HG03442 (cell line): ENCODE measurements around the gene MXD1.
"Not testable (repeated sequence)": the region's sequence is repeated elsewhere in the genome, so short reads cannot be mapped to it uniquely, and the experiment has no call there.

Source experiments
- ATAC-seq: cut with Tn5 transposase; IDR thresholded peaks from one replicate; pipeline ENCODE4 v1.9.1; 2021; ENCODE audit warnings: mild to moderate bottlenecking, moderate library complexity; ENCODE audit not compliant: unreplicated experiment

The MXD1 gene

DNA sequence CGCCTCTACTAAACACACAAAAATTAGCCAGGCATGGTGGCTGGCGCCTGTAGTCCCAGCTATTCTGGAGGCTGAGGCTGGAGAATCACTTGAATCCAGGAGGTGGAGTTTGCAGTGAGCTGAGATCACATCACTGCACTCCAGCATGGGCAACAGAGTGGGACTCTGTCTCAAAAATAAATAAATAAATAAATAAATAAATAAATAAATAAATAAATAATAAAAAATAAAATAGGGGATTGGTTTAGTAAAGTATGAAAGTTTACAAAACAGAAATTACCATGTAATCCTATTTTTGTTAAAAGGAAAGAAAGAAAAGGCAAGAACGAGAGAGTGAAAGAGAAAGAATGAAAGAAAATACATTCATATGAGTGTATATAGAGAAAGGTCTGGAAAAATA, 35.8 kb downstream of the MXD1 start:
- not testable (repeated sequence) for ATAC-seq

GRCh38 chr2:69952336-69953115, 37.6 kb downstream of the MXD1 start:
- no peak for ATAC-seq

DNA sequence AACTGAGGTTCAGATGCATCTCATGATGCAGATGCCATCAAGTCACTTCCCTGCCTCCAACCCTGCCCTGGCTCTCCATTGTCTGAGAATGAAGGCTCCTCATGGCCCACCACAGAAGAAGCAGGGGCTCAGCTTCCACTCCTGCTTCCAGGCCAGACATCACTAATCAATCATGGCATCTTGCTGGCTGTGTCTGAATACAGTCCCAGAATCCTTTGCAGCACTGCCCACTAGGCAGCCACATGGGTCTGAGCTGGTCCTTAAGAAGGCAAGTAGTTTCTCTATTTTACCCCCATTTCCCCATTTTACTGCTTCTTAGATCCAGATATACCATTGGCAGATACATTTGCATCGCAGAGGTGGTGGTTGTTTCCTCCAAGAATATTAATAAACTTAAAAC, 39.2 kb downstream of the MXD1 start:
- ATAC-seq = no peak

DNA sequence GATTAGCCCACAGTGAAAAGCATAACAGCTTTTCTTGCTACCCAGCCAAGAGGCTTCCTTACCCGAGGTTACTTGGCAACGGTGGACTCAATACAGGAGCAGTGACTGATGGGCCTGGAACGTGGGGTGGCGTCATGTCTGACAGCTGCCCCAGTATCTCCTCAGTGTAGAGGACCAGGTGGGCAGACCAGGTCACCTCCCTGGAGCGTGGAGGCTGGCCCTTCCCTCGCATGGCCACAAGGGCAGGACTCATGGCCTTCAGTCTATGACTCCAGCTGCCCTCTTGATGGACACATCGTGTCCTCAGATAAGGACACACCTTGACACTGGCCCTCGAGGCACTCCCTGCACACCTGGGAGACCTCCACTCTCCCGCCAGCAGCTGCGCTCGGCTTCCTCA, 40.1 kb downstream of the MXD1 start:
- no peak for ATAC-seq

- ATAC-seq = no peak
Observed at GRCh38 chr2:69956475-69956979, 41.6 kb downstream of the MXD1 start.

DNA sequence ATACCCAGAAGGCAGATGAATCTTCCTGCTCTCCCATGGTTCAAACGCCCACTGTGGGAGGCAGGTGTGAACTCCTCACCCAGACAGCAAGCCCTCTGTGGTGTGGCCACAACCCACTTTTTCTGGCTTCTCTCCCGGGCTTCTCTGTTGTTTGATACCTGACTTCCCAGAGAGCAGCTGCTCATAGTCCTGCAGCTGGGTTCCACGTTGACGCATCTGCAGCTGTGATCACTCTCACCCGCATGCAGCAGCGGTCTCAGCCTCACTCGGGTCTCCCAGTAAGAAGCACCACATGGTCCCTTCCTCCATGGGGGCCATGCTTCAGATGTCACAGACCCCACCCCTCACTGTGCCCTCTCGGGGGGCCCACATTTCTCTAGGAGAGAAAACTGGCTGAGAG, 43.1 kb downstream of the MXD1 start:
- no peak for ATAC-seq

GRCh38 chr2:69958480-69958879, 43.6 kb downstream of the MXD1 start:
- ATAC-seq = no peak

DNA sequence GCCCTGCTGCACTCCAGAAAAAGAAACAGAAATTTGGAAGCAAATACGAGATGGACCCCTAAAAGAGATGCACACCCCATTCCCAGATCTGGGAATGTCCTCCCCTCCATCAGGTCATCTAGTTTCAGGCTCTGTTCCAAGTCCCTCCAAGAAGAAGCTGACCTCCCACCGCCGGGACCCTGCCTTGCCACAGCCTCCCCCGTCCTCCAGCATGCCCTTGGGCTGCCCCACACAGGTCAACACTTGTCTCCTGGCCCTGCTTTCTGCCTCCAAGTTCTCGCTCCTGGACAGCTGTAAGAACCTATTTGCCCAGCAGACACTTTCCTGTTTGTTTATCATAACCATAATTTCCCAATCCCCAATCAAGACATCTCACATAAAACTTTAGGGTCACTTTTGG, 44.5 kb downstream of the MXD1 start:
- ATAC-seq = no peak

DNA sequence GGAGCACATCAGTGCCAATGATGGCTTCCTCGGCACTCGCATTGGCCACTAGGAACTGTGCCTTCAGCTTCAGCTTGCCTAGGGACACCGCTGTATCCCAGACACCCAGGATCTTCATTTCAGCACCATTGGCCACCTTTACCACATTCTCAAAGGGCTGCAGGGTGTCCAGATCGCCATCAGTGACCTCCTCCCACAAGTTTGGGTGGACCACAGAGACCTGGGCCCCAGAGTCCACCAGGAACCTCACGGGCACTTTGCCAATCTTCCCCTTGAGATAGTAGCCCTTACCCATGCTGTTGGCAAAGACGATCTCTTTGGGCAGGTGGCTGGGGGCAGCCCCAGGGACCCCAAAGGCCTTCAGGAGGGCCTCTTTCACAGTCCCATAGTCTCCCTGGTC, 45.9 kb downstream of the MXD1 start:
- ATAC-seq = no peak

GRCh38 chr2:69961496-69961895, 46.6 kb downstream of the MXD1 start, which contains the start of gene ASPRV1:
TSS of gene ASPRV1 (minus strand) at chr2:69961631. CDS start at chr2:69961436, 195 bp downstream.
- no peak for ATAC-seq

DNA sequence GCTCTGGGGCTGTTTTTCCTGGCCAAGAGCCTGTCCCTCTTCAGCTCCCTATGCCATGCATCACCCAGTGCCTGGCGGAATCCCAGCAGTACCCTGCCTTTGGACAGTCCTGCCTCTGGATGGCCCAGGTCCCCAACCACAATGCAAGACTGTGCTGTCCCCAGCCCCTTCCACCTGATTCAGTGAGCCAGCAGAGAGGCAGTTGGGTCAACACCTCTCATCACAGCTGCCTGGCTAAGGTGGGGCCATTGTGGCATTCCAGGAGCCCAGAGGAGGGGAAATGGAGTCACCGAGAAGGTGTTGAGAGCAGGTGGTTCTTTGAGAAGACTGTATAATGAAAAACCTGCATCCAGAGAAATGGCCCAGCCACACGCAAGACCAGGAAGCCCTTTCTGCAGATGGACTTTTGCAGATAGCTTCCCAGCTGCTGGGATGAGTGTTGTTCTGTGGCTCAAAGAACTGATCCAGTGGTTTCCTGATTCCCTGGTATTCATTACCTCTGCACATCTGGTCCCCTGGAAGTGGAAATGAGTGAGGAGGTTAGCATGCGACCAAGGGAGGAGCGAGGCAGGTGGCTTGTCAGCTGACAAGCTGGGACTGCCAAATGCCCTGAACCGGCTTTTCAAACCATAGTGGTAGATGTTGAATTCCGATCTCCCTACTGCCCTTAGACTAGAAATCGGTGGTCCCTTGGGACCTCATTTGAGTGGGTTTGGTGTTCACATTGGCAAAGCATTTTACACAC, 48.2 kb downstream of the MXD1 start:
- ATAC-seq = no peak

DNA sequence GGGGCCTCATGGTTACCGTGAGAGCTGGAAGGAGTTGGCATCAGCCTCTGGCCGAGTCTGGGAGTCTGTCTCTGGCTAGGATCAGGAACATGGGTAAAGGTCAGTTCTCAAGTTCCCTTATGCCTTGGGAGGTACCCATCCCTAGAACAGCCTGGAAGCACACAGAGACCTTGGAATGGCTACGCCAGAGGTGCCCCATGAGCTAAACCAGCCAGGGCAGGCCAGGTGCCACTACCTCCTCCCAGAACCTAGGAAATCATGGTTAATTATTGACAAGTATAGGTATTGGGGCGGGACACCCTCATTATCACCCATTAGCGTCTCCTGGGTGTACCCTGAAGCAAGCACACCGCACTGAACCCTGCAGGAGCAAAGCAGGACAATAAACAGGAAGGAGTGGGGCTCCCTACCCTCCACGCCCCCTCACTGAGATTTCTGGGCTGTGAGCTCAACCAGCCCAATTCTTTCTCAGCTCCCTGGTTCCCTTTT, 49.5 kb downstream of the MXD1 start:
- no peak for ATAC-seq

GRCh38 chr2:69965756-69966445, 51.0 kb downstream of the MXD1 start:
- ATAC-seq = no peak

DNA sequence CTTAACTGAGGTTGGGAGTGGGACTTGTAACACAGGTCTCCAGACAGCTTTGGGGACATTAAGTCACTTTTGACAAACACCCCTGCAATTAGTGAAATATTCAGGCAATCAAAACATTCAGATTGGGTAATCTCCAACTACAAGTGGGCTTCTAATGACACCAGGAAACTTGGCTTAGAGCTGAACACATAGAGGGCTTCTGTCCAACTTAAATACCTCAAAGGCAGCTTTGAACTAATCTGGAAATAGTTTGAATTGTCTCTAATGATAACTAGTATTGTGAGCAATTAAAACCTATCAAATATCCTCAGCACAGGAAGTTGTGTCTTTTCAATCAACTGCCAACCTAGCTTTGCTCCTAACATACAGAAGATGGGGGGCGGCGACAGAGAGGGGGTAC, 51.6 kb downstream of the MXD1 start:
- ATAC-seq = no peak

- no peak for ATAC-seq
Observed at GRCh38 chr2:69968609-69969008, 53.7 kb downstream of the MXD1 start.

DNA sequence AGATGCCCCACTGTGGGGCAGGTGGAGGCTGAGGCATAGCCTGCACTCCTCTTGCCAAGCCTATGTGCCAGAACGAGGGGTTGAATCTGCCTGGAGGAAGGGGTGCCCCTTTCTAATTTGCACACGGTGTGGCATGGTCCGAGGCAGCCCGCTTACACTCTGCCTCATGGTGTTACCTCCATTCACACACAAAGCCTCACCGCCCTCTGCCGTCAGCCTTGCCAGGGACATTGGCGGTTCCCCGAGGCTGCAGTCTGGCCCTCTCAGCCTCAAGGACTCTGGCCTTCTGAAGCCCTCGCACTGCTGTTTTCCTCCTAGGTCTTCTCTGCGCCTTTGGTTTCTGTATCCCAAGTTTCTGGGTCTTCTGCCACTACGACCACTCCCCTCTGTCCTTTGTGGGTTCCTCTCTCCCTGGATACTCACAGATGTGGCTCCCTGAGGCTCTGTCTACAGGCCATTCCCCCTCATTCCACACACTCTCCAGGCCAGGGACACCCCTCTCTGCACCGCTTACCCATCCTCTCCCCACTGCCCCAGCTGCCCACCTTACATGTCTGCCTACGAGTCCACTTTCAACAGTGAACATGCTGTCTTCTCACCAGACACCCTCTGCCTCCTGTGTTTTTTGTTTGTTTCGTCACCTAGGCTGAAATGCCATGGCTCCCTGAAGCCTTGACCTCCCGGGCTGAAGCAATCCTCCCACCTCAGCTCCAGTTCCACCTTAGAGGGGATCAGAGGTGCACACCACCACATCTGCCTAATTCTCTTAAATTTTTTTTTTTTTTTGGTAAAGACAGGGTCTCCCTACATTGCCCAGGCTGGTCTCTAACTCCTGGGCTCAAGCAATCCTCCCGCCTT, 54.4 kb downstream of the MXD1 start:
- ATAC-seq = no peak

DNA sequence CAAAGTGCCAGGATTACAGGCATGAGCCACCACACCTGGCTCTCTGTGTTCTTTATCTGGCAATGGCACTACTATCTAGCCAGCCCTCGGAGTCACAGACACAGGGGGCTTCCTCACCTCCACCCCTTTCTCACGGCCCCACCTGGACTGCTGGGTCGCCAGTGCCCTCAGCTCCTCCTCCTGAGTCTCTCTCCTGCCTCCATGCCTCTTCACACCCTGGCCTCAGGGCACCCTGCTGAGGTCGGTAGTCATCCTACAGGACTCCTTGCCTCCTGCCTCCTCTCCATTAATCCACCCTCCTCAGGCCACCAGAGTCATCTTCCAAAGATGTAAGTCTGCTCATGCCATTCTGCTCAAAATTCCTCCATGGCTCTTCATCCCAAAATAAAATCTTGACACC, 55.1 kb downstream of the MXD1 start:
- no peak for ATAC-seq

DNA sequence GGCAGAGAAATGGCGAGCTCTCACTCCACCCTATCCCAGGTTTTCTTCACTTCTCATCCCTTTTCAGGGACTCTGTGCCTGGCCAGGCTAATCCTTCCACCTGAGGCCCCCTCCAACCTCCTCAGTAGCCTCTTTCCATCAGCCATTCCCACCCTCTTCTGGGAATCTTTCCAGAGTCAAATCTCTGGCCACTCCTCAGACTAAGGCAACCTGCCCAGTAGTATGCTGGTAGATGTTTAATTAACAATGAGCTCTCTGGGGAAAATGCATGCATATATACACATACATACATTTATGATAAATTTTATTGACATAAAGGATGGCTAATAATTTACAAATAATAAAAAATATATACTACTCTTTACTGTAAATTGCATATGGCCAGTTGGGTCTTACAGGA, 57.9 kb downstream of the MXD1 start:
- ATAC-seq = no peak

- ATAC-seq = no peak
Observed at GRCh38 chr2:69973335-69973735, 58.4 kb downstream of the MXD1 start.

- no peak for ATAC-seq
Observed at GRCh38 chr2:69975136-69975852, 60.4 kb downstream of the MXD1 start.
